ENCODE measurements around the gene ARID1B. TPM values are rescaled to one million over a fixed set of nuclear protein-coding genes. Genes with fewer than 3 reads are reported as not detected.

ARID1B gene
- total RNA-seq, 2 donors from 2014 or later, result 74.0 to 110 TPM

DNA sequence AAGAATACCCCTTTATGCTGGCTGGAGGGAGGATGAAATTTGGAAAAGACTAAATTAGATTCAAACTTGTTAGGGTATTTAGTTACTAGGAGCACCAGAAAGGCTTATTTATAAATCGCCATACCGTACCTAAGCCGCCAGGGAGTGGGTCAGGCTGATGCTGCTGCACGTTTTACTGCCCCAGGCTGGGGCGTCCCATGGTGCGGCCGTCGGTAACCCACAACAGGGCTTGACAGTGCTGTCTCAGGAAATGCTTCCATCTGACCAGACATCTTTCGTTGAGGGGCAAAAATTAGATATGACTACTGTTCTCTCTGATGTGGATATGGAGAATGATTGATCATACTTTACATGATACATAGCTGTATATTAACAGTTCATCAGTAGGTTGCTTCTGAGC lies 52.9 kb downstream of the ARID1B start:
- DNase-seq, result no peak
- no peak overlapping the region for H3K9ac ChIP-seq (ENCODE audit: extremely low read depth, low read length, poor library complexity, severe bottlenecking)
- no peak overlapping the region for H3K4me3 ChIP-seq (ENCODE audit: low read length)
- no peaks in the 10 kb centered on the region for H3K27me3 Mint-ChIP-seq (ENCODE audit: insufficient read depth)
- 89 to 96% methylated on average over 5 to 9 of the region's 9 CpGs for WGBS, 2 experiments (ENCODE audit: insufficient coverage in 1 of 2, insufficient read length in 1 of 2)
- no peaks in the 10 kb centered on the region for H3K4me1 ChIP-seq (ENCODE audit: control insufficient read depth, insufficient read depth, low read length)
- no peak overlapping the region for H3K27ac ChIP-seq (ENCODE audit: low read depth, low read length)
- no peaks in the 10 kb centered on the region for H3K9me3 ChIP-seq (ENCODE audit: control insufficient read depth, low read length)
- peaks cover 33% of the 10 kb centered on the region for H3K36me3 ChIP-seq (ENCODE audit: control insufficient read depth, insufficient read depth, low read length)
- peaks cover 29% of the 10 kb centered on the region for H3K4me1 Mint-ChIP-seq
- TF ChIP-seq, protein P1, sequence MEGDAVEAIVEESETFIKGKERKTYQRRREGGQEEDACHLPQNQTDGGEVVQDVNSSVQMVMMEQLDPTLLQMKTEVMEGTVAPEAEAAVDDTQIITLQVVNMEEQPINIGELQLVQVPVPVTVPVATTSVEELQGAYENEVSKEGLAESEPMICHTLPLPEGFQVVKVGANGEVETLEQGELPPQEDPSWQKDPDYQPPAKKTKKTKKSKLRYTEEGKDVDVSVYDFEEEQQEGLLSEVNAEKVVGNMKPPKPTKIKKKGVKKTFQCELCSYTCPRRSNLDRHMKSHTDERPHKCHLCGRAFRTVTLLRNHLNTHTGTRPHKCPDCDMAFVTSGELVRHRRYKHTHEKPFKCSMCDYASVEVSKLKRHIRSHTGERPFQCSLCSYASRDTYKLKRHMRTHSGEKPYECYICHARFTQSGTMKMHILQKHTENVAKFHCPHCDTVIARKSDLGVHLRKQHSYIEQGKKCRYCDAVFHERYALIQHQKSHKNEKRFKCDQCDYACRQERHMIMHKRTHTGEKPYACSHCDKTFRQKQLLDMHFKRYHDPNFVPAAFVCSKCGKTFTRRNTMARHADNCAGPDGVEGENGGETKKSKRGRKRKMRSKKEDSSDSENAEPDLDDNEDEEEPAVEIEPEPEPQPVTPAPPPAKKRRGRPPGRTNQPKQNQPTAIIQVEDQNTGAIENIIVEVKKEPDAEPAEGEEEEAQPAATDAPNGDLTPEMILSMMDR (conservative IDR thresholded peaks at IDR 0.05), result no peak
- no peak overlapping the region for H3K27ac Mint-ChIP-seq
- no peak overlapping the region for H3K4me3 Mint-ChIP-seq
- H3K9me3 Mint-ChIP-seq, result no peaks in the 10 kb centered on the region
- H3K36me3 Mint-ChIP-seq (ENCODE audit: low read depth), result peaks cover 26% of the 10 kb centered on the region
- no peaks in the 10 kb centered on the region for H3K27me3 ChIP-seq (ENCODE audit: control insufficient read depth, insufficient read depth, low read length, poor library complexity, severe bottlenecking)

DNA sequence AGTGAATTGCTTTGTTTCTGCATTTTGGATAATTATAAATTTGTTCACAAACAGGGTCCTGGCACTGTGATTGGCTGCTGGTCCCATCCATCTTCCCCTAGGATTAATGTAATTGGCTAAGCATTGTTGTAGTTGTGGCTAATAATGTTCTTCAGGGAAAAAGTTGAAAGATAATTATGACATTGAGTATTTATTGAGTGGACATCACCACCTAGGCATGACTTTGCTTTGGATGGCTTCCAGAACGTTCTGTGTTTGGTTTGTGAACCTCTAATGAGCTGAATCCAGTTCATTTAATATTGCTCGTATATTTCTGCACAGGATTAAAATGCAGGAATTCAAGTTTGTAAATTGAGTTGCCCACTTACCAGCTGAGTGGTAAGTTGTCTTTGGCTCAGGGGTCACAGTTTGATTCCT lies 55.1 kb downstream of the ARID1B start:
- Histone ChIP-seq H3K36me3 (ENCODE audit: control insufficient read depth, insufficient read depth, low read length) (peaks cover 43% of the 10 kb centered on the region), H3K27ac (ENCODE audit: low read depth, low read length) (no peak overlapping the region), H3K9me3 (ENCODE audit: control insufficient read depth, low read length) (no peaks in the 10 kb centered on the region), H3K4me3 (ENCODE audit: low read length) (no peak overlapping the region), H3K9ac (ENCODE audit: extremely low read depth, low read length, poor library complexity, severe bottlenecking) (no peak overlapping the region), H3K4me1 (ENCODE audit: control insufficient read depth, insufficient read depth, low read length) (no peaks in the 10 kb centered on the region), H3K27me3 (ENCODE audit: control insufficient read depth, insufficient read depth, low read length, poor library complexity, severe bottlenecking) (no peaks in the 10 kb centered on the region)
- peaks cover 35% of the 10 kb centered on the region for H3K36me3 Mint-ChIP-seq (ENCODE audit: low read depth)
- DNase-seq, result no peak
- no peak overlapping the region for H3K4me3 Mint-ChIP-seq
- no peaks in the 10 kb centered on the region for H3K9me3 Mint-ChIP-seq
- H3K27me3 Mint-ChIP-seq (ENCODE audit: insufficient read depth), result no peaks in the 10 kb centered on the region
- TF ChIP-seq, protein P1 (conservative IDR thresholded peaks at IDR 0.05), result no peak
- WGBS, 2 experiments (ENCODE audit: insufficient coverage in 1 of 2, insufficient read length in 1 of 2), result 40 to 75% methylated on average over 1 to 2 of the region's 2 CpGs
- no peak overlapping the region for H3K27ac Mint-ChIP-seq
- H3K4me1 Mint-ChIP-seq, result peaks cover 20% of the 10 kb centered on the region

DNA sequence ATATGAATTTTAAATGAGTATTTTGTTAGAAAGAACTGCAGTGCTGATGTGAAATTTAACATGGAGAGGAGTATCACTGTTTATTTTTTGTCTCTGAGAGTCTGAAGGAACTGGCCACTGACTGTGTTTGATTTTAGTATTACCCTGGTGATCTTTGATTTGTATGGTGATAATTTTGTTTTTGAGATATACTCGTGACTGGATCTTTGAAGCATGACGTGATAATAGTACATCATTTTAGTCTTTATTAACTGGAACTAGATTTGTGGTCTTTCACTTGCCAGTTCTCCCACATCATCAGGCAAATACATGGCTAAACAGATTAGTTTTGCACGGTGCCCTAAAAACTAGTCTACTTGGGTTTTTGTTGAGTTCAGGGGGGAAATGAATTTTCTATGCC lies 55.5 kb downstream of the ARID1B start:
- peak overlapping the region; percentile 0 for H3K27ac Mint-ChIP-seq
- no peaks in the 10 kb centered on the region for H3K9me3 Mint-ChIP-seq
- H3K27ac ChIP-seq (ENCODE audit: low read depth, low read length), result peak overlapping the region; percentile 0

More for the DNA sequence above, 55.5 kb downstream of the ARID1B start:
- Histone ChIP-seq H3K36me3 (ENCODE audit: control insufficient read depth, insufficient read depth, low read length) (peaks cover 43% of the 10 kb centered on the region), H3K4me1 (ENCODE audit: control insufficient read depth, insufficient read depth, low read length) (no peaks in the 10 kb centered on the region), H3K27me3 (ENCODE audit: control insufficient read depth, insufficient read depth, low read length, poor library complexity, severe bottlenecking) (no peaks in the 10 kb centered on the region), H3K9me3 (ENCODE audit: control insufficient read depth, low read length) (no peaks in the 10 kb centered on the region), H3K4me3 (ENCODE audit: low read length) (no peak overlapping the region), H3K9ac (ENCODE audit: extremely low read depth, low read length, poor library complexity, severe bottlenecking) (no peak overlapping the region)
- Mint-ChIP-seq H3K36me3 (ENCODE audit: low read depth) (peaks cover 35% of the 10 kb centered on the region), H3K4me3 (no peak overlapping the region), H3K27me3 (ENCODE audit: insufficient read depth) (no peaks in the 10 kb centered on the region), H3K4me1 (peaks cover 17% of the 10 kb centered on the region)
- DNase-seq, result no peak
- TF ChIP-seq, protein P1 (conservative IDR thresholded peaks at IDR 0.05), result no peak
- WGBS, 2 experiments (ENCODE audit: insufficient coverage in 1 of 2, insufficient read length in 1 of 2), result 94 to 100% methylated on average over 1 to 3 of the region's 3 CpGs

Data from endodermal cell (in vitro differentiated cells).